K562 (cell line): ENCODE measurements around the gene C1QTNF8. TPM values are rescaled to one million over a fixed set of nuclear protein-coding genes. Genes with fewer than 3 reads are reported as not detected.
A peak's percentile ranks its signal among the peaks of the same experiment; 100 is the strongest.

Experiments used
- ATAC-seq: fragments of 200-7000 bp; cut with Tn5 transposase; 3 replicates; pipeline ENCODE4 v1.9.1; 2020; ENCODE audit warnings: moderate library complexity
- BruUV-seq: library from RNA; stranded (reverse); fragments of 400-500 nt; replicated peaks from 2 replicates; lab custom pipeline; 2021; lab: Mats Ljungman, UMichigan
- CTCF ChIA-PET: fragments of 300-600 bp; formaldehyde crosslinking; extraction: SDS; loops from one replicate; lab custom pipeline; 2021; ENCODE audit warnings: low intra/inter-chr PET ratio; lab: Yijun Ruan, JAX
- POLR2A ChIA-PET: fragments of 300-600, 350-650 bp; sonication (Branson Sonifier 250); formaldehyde crosslinking; extraction: SDS; loops from one replicate; lab custom pipeline; 2021; ENCODE audit warnings: antibody characterized with exemption, inconsistent platforms; lab: Yijun Ruan, JAX
- DNase-seq, 4 experiments: peaks; one replicate each; pipeline versions ENCODE4 v3.0.0 to v3.0.0-alpha.2; 2011 to 2018; ENCODE audit warnings: low spot score in 3 of 4, mixed read lengths in 3 of 4; ENCODE audit errors: extremely low read depth in 1 of 4
- FAIRE-seq: peaks from 2 replicates; lab custom pipeline; 2011; peaks lifted over from hg19 to GRCh38; lab: Jason Lieb, UNC
- H2AFZ ChIP-seq: 2 replicates; pipeline ENCODE4 v1.6.0; 2011; ENCODE audit warnings: low read depth, low read length, control low read depth, inconsistent platforms
- H3K27ac ChIP-seq: fragments of 200-600 bp; 3 replicates; pipeline ENCODE4 v1.8.0; 2011; ENCODE audit warnings: low read depth, mild to moderate bottlenecking, control low read depth, inconsistent platforms, low read length, moderate library complexity, mixed read lengths; ENCODE audit errors: extremely low read depth
- H3K27me3 ChIP-seq, 2 experiments: fragments of 300-600 bp in 1 of 2; 2 replicates in 1 of 2; 3 replicates in 1 of 2; pipeline versions ENCODE4 v1.6.0 to v1.8.0; 2011; ENCODE audit warnings: inconsistent platforms in 2 of 2, low read length in 2 of 2, mild to moderate bottlenecking in 1 of 2, mixed read lengths in 1 of 2, moderate library complexity in 1 of 2; ENCODE audit not compliant: control insufficient read depth in 2 of 2, insufficient read depth in 2 of 2
- H3K36me3 ChIP-seq: fragments of 300-600 bp; 3 replicates; pipeline ENCODE4 v1.8.0; 2011; ENCODE audit warnings: mild to moderate bottlenecking, low read length, inconsistent platforms; ENCODE audit not compliant: control insufficient read depth, insufficient read depth
- H3K4me1 ChIP-seq, 2 experiments: fragments of 200-600 bp in 1 of 2; replicated peaks in 1 of 2; 2 replicates in 1 of 2; 3 replicates in 1 of 2; pipeline versions ENCODE4 v1.5.1 to v1.8.0; 2011; ENCODE audit warnings: inconsistent platforms in 2 of 2, low read length in 2 of 2, mild to moderate bottlenecking in 1 of 2, mixed read lengths in 1 of 2, moderate library complexity in 1 of 2; ENCODE audit not compliant: control insufficient read depth in 2 of 2, insufficient read depth in 2 of 2
- H3K4me2 ChIP-seq: 2 replicates; pipeline ENCODE4 v1.6.1; 2011; ENCODE audit warnings: low read length, control low read depth, inconsistent platforms, mixed read lengths; ENCODE audit not compliant: insufficient read depth
- H3K4me3 ChIP-seq: fragments of 200-600 bp; sonication (generic), shearing (Covaris generic); 2 replicates; pipeline ENCODE4 v1.5.1; 2016; ENCODE audit warnings: control low read depth, inconsistent platforms
- H3K79me2 ChIP-seq: fragments of 200-600 bp; 3 replicates; pipeline ENCODE4 v1.8.0; 2011; ENCODE audit warnings: low read length, inconsistent platforms; ENCODE audit not compliant: control insufficient read depth, insufficient read depth
- H3K9ac ChIP-seq, 2 experiments: 2 replicates each; pipeline versions ENCODE4 v1.6.0 to v1.6.1; 2011; ENCODE audit warnings: low read depth in 2 of 2, low read length in 2 of 2, control low read depth in 1 of 2, inconsistent platforms in 1 of 2, mild to moderate bottlenecking in 1 of 2, mixed read lengths in 1 of 2; ENCODE audit not compliant: insufficient read depth in 1 of 2
- H3K9me1 ChIP-seq: one replicate; pipeline ENCODE4 v1.6.0; 2011; ENCODE audit warnings: inconsistent platforms, mild to moderate bottlenecking, low read length, moderate library complexity; ENCODE audit not compliant: control insufficient read depth, insufficient read depth
- H3K9me3 ChIP-seq: replicated peaks from 2 replicates; pipeline ENCODE4 v1.5.1; 2011; ENCODE audit warnings: low read depth, low read length, inconsistent platforms; ENCODE audit not compliant: control insufficient read depth, insufficient read depth
- H4K20me1 ChIP-seq: replicated peaks from 2 replicates; pipeline ENCODE4 v1.6.1; 2011; ENCODE audit warnings: low read length, inconsistent platforms, mixed read lengths; ENCODE audit not compliant: control insufficient read depth, insufficient read depth
- BCOR ChIP-seq: fragments of 450-650 bp; IDR thresholded peaks from 2 replicates; pipeline ENCODE4 v1.6.1; 2016
- CBX1 ChIP-seq: sonication (generic); IDR thresholded peaks from 2 replicates; pipeline ENCODE4 v1.6.1; 2016; ENCODE audit warnings: antibody characterized with exemption, low read depth, mild to moderate bottlenecking
- CHD4 ChIP-seq: fragments of 200-600 bp; sonication (generic); IDR thresholded peaks from 3 replicates; pipeline ENCODE4 v1.6.1; 2012; ENCODE audit warnings: low read depth, mild to moderate bottlenecking, mixed read lengths, low read length, inconsistent platforms; ENCODE audit not compliant: insufficient read depth, insufficient replicate concordance, poor library complexity, severe bottlenecking
- JUNB ChIP-seq: fragments of 450-650 bp; formaldehyde crosslinking; conservative IDR thresholded peaks from 2 replicates; pipeline ENCODE4 v1.4.0; 2020; ENCODE audit warnings: mild to moderate bottlenecking
- KDM1A ChIP-seq, 2 experiments: fragments of 450-650 bp; IDR thresholded peaks; 2 replicates each; pipeline ENCODE4 v1.6.1; 2016; ENCODE audit warnings: mild to moderate bottlenecking in 2 of 2
- NR2C2 ChIP-seq, 2 experiments: fragments of 200-800 bp in 1 of 2; sonication (Bioruptor generic) in 1 of 2; sonication (generic) in 1 of 2; formaldehyde crosslinking in 1 of 2; IDR thresholded peaks; 2 replicates each; pipeline versions ENCODE4 v1.6.1 to v1.8.0; 2016 to 2022; ENCODE audit warnings: mild to moderate bottlenecking in 1 of 2, missing compliant biosample characterization in 1 of 2, missing genetic modification characterization in 1 of 2, missing genetic modification reagents in 1 of 2
- PATZ1 ChIP-seq: fragments of 250-450 bp; sonication (Bioruptor Pico); IDR thresholded peaks from 2 replicates; pipeline ENCODE4 v1.5.0; 2020; ENCODE audit warnings: mild to moderate bottlenecking, borderline replicate concordance
- PCBP2 ChIP-seq: fragments of 200-400 bp; formaldehyde crosslinking; IDR thresholded peaks from 2 replicates; pipeline ENCODE4 v1.6.1; 2018; ENCODE audit warnings: low read length, low read depth, mild to moderate bottlenecking, moderate library complexity; ENCODE audit not compliant: poor library complexity, severe bottlenecking
- PHF21A ChIP-seq: fragments of 450-650 bp; IDR thresholded peaks from 2 replicates; pipeline ENCODE4 v1.6.1; 2017; ENCODE audit warnings: low read depth, borderline replicate concordance
- POLR2B ChIP-seq: fragments of 450-650 bp; IDR thresholded peaks from 2 replicates; pipeline ENCODE4 v1.6.1; 2018; ENCODE audit warnings: low read depth; ENCODE audit not compliant: partially characterized antibody
- ZC3H4 ChIP-seq: sonication (generic); formaldehyde crosslinking; IDR thresholded peaks from 2 replicates; pipeline ENCODE4 v1.9.0; 2021; ENCODE audit warnings: missing genetic modification reagents, borderline replicate concordance
- ZFP36 ChIP-seq: fragments of 150-350 bp; IDR thresholded peaks from 2 replicates; pipeline ENCODE4 v1.6.1; 2018; ENCODE audit warnings: low read length, low read depth; ENCODE audit not compliant: partially characterized antibody
- ZNF436 ChIP-seq: fragments of 250-450, 450-650 bp; sonication (Bioruptor Pico); formaldehyde crosslinking; IDR thresholded peaks from 2 replicates; pipeline ENCODE4 v1.7.0; 2020; ENCODE audit warnings: mild to moderate bottlenecking
- WGBS: fragments of 100-300 bp; shearing (Covaris generic); methylation state at CpG from one replicate; pipeline ENCODE4 v1.1.6; 2016; ENCODE audit warnings: low coverage, mixed read lengths; ENCODE audit not compliant: insufficient coverage; ENCODE audit errors: missing lambda C conversion rate; 5-methylcytosine and 5-hydroxymethylcytosine counted together
- in situ Hi-C: fragments of 300-500 bp; cut with MboI; formaldehyde crosslinking; loops from 4 replicates; pipeline ENCODE4 v1.15.0; 2018; ENCODE audit warnings: inconsistent platforms, mixed read lengths
- intact Hi-C: fragments of 100-400 bp; cut with micrococcal nuclease; formaldehyde crosslinking; loops from 2 replicates; pipeline ENCODE4 v1.14.2; 2022
- polyA plus RNA-seq, 8 experiments: library from polyadenylated mRNA; depleted of rRNA in 4 of 8; stranded (reverse) in 5 of 8; unstranded in 3 of 8; fragments of >200 nt; fragmentation: Nextera tagmentation in 2 of 8; fragmentation: Illumina TruSeq in 1 of 8; extraction: Ambion mirVana in 2 of 8; extraction: Trizol in 1 of 8; gene quantifications; 2 replicates each; pipeline versions ENCODE4 v1.2.1 to v1.2.3, GENCODE V29; 2011 to 2014; ENCODE audit warnings: inconsistent platforms in 1 of 8, missing spikeins in 1 of 8
- total RNA-seq, 7 experiments: library from RNA; depleted of rRNA in 6 of 7; stranded (reverse); fragments of >200 nt in 6 of 7; fragmentation: Illumina TruSeq in 2 of 7; extraction: Trizol in 2 of 7; gene quantifications; 2 replicates each; pipeline versions ENCODE4 v1.2.1 to v1.2.3, GENCODE V29; 2011 to 2021; ENCODE audit warnings: low replicate concordance in 1 of 7

The C1QTNF8 gene
- total and polyA plus RNA-seq, 9 of the 15 experiments (the other 6 are each of a cell fraction or from before 2014, with no cell fraction given): not detected

GRCh38 chr16:1129106-1129960, 33.3 kb upstream of the C1QTNF8 start (continued):
- TF ChIP-seq NR2C2 (CRISPR knock-in tag; IDR thresholded peaks at IDR 0.05) (no peak), NR2C2 (tag; IDR thresholded peaks at IDR 0.05) (peak; percentile 51)
- TF ChIP-seq, all 486 proteins: peak for 4

GRCh38 chr16:1127971-1128715, 32.1 kb upstream of the C1QTNF8 start:
- in situ Hi-C loops: no loop called here
- 12% methylated on average over 22 of the region's 31 CpGs for WGBS
- Histone ChIP-seq H3K27me3 (peaks cover 0 to 28% of the 10 kb centered on the region in 2 experiments; a peak in 3 of 5 replicates), H3K4me2 (no peak overlapping the region), H2AFZ (no peak overlapping the region), H3K9me1 (no peaks in the 10 kb centered on the region), H3K4me3 (no peak overlapping the region), H3K79me2 (no peaks in the 10 kb centered on the region), H3K9ac (no peak overlapping the region), H3K27ac (no peak overlapping the region), H4K20me1 (peaks cover 14% of the 10 kb centered on the region), H3K36me3 (no peaks in the 10 kb centered on the region), H3K9me3 (no peaks in the 10 kb centered on the region), H3K4me1 (peaks cover 0 to 82% of the 10 kb centered on the region in 2 experiments; a peak in 2 of 5 replicates)
- FAIRE-seq (no peak), ATAC-seq (no peak), DNase-seq (no peak)
- intact Hi-C loops: no loop called here
- ChIA-PET CTCF (no interaction called here), POLR2A (no interaction called here)
- BruUV-seq: no TSS peak
- TF ChIP-seq ZC3H4 (CRISPR knock-in tag) (no peak), PCBP2 (no peak), ZFP36 (peak; percentile 94), JUNB (CRISPR knock-in tag) (no peak), BCOR (peak; percentile 72), CHD4 (peak; percentile 28), CBX1 (0 out of 2 replicates have a peak, but pooled peaks have one; percentile 31), POLR2B (no peak), KDM1A (IDR thresholded peaks at IDR 0.05) (peak in 1 of 2 experiments; percentile 46; a peak in 1 of 4 replicates), PATZ1 (CRISPR knock-in tag) (no peak), ZNF436 (CRISPR knock-in tag) (peak; percentile 52; the same call in 1 of the 2 replicates), PHF21A (0 out of 2 replicates have a peak, but pooled peaks have one; percentile 40)
